Transverse colon (tissue), 4 donors: ENCODE measurements around the gene TRMT1.

ENCODE experiments used
- POLR2A ChIP-seq: fragments of 450-650 bp; IDR thresholded peaks from one replicate; pipeline ENCODE4 v1.6.1; 2016; ENCODE audit warnings: antibody characterized with exemption, mild to moderate bottlenecking, moderate library complexity
- POLR2AphosphoS5 ChIP-seq, 3 donors: sonication (generic); formaldehyde crosslinking; IDR thresholded peaks; one replicate each; pipeline ENCODE4 v1.6.1; 2016; ENCODE audit warnings: antibody characterized with exemption in 3 of 3
- TF ChIP-seq, protein P1 (sequence below), 5 experiments: fragments of 200-600 bp in 3 of 5; fragments of 450-650 bp in 2 of 5; sonication (generic) in 3 of 5; IDR thresholded peaks; 1 replicate in 2 of 5; 2 replicates in 3 of 5; pipeline ENCODE4 v1.5.1; 2016 to 2017; ENCODE audit warnings: antibody characterized with exemption in 5 of 5, inconsistent platforms in 3 of 5, mild to moderate bottlenecking in 2 of 5, moderate library complexity in 1 of 5

DNA sequence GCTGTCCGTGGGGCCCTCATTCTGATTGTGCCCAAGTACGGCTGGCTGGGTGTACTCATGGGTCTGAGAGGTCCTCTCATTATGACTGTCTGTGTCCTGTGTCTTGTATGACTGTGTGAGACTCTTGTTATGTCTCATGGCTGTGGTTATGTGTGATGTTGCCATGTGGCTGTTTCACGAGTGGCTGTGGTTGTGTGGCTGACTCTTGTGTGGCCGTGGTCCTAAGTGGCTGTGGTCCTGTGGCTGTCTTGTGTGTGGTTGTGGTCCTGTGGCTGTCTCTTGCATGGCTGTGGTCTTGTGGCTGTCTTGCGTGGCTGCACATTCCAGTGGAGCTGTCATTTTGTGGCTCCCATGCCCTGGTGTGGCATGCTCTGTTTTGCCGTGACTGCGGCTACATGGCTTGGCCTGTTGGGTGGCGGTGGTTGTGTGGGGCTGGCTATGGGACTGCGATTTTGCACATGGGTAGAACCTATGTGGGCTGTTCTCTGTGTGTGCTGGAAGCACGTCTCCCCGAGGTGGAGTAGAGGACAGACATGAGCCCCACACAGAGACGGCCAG is 16.4 kb downstream of the TRMT1 start:
- TF ChIP-seq POLR2A (no peak), POLR2AphosphoS5 (IDR thresholded peaks at IDR 0.05) (no peak)
- TF ChIP-seq, protein P1, sequence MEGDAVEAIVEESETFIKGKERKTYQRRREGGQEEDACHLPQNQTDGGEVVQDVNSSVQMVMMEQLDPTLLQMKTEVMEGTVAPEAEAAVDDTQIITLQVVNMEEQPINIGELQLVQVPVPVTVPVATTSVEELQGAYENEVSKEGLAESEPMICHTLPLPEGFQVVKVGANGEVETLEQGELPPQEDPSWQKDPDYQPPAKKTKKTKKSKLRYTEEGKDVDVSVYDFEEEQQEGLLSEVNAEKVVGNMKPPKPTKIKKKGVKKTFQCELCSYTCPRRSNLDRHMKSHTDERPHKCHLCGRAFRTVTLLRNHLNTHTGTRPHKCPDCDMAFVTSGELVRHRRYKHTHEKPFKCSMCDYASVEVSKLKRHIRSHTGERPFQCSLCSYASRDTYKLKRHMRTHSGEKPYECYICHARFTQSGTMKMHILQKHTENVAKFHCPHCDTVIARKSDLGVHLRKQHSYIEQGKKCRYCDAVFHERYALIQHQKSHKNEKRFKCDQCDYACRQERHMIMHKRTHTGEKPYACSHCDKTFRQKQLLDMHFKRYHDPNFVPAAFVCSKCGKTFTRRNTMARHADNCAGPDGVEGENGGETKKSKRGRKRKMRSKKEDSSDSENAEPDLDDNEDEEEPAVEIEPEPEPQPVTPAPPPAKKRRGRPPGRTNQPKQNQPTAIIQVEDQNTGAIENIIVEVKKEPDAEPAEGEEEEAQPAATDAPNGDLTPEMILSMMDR (IDR thresholded peaks at IDR 0.05), result no peak
